ENCODE data around the gene CD300LD.
A peak's percentile ranks its signal among the peaks of the same experiment; 100 is the strongest.
"Not testable (repeated sequence)": the region's sequence is repeated elsewhere in the genome, so short reads cannot be mapped to it uniquely, and the experiment has no call there.

The CD300LD gene

DNA sequence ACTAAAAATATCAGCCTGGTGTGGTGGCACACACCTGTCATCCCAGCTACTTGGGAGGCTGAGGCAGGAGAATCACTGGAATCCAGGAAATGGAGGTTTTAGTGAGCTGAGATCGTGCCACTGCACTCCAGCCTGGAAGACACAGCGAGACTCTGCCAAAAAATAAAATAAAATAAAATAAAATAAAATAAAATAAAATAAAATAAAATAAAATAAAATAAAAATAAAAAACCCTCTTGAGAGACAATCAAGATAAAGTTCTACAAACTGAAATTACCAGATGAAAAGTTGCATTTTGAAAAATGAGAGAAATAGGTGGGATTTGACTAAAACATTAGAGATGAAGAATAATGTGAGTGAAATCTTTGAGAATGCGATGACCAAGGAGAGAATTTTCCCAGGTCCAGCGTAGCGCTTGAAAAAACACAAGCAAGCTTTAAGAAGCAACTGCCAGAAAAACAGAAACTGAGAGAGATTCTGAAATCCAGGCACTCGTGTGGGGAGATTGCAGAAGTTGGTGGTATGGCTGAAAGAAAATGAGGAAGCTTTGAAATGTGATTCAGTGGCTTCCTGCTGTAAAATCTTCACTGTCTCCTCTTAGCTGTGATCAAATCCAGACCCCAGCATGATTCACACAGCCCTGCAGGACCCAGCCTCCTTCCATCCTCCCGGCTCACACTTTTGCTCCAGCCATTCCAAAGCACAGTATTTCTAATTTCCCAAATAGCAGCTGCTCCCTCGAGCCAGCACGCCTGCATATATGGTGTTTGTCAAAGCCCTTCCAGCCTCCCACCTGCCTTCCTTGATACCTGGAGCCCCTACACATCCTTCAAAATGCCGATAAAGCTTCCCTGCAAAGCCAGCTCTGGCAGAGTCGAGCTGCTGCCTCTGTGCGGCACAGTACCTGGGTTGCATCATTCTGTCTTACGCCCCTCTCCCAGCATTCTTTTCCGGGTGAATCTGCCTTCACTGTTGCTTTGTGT lies 39.7 kb upstream of the CD300LD start:
- Histone ChIP-seq H3K36me3 (ENCODE audit: control insufficient read depth, insufficient read depth, low read length) (no peaks in the 10 kb centered on the region), H3K9me3 (ENCODE audit: control insufficient read depth, low read length) (no peaks in the 10 kb centered on the region), H3K4me3 (ENCODE audit: extremely low read depth, insufficient read depth, low read length, poor library complexity, severe bottlenecking) (no peak overlapping the region), H3K4me1 (ENCODE audit: control insufficient read depth, insufficient read depth, low read length, poor library complexity, severe bottlenecking) (peaks cover 27% of the 10 kb centered on the region), H3K27ac (ENCODE audit: low read depth, low read length, severe bottlenecking) (peak overlapping the region; percentile 87)
- WGBS, 2 experiments (ENCODE audit: insufficient coverage in 2 of 2): 43 to 49% methylated on average over 11 to 12 of the region's 14 CpGs

- not testable (repeated sequence) for H3K4me3 ChIP-seq (ENCODE audit: extremely low read depth, insufficient read depth, low read length, poor library complexity, severe bottlenecking); H3K9me3 ChIP-seq (ENCODE audit: control insufficient read depth, low read length); H3K36me3 ChIP-seq (ENCODE audit: control insufficient read depth, insufficient read depth, low read length); H3K27ac ChIP-seq (ENCODE audit: low read depth, low read length, severe bottlenecking)
- WGBS, 2 experiments (ENCODE audit: insufficient coverage in 2 of 2): 88 to 90% methylated on average over 5 to 11 of the region's 14 CpGs
- H3K4me1 ChIP-seq (ENCODE audit: control insufficient read depth, insufficient read depth, low read length, poor library complexity, severe bottlenecking): peaks cover 19% of the 10 kb centered on the region
Measured at GRCh38 chr17:74630251-74630650, 38.2 kb upstream of the CD300LD start.

- WGBS, 2 experiments (ENCODE audit: insufficient coverage in 2 of 2): 35 to 53% methylated on average over 2 to 3 of the region's 3 CpGs
- no peaks in the 10 kb centered on the region for H3K4me1 ChIP-seq (ENCODE audit: control insufficient read depth, insufficient read depth, low read length, poor library complexity, severe bottlenecking)
- H3K4me3 ChIP-seq (ENCODE audit: extremely low read depth, insufficient read depth, low read length, poor library complexity, severe bottlenecking): no peak overlapping the region
- no peak overlapping the region for H3K27ac ChIP-seq (ENCODE audit: low read depth, low read length, severe bottlenecking)
- H3K9me3 ChIP-seq (ENCODE audit: control insufficient read depth, low read length): no peaks in the 10 kb centered on the region
- no peaks in the 10 kb centered on the region for H3K36me3 ChIP-seq (ENCODE audit: control insufficient read depth, insufficient read depth, low read length)
Measured at GRCh38 chr17:74625661-74626060, 33.6 kb upstream of the CD300LD start.

DNA sequence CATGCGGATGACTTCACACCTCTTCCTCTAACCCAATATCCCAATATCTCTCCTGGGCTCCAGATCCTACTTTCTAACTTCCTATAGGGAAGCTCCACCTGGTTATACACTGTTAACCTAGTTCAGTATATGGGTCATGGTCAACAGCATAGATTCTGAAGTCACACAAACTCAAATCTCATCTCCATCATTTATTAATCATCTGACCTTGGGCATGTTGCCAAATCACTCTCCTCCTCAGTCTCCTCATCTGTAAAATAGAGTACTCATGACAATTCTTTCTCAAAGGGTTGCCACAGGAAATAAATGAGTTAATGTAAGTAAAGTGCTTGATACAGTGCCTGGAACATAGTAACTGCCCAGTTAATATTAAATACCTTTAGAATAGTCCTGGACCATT lies 32.0 kb upstream of the CD300LD start:
- WGBS, 2 experiments (ENCODE audit: insufficient coverage in 2 of 2): 83 to 100% methylated on average over 1 of the region's 1 CpG
- Histone ChIP-seq H3K9me3 (ENCODE audit: control insufficient read depth, low read length) (no peaks in the 10 kb centered on the region), H3K4me1 (ENCODE audit: control insufficient read depth, insufficient read depth, low read length, poor library complexity, severe bottlenecking) (no peaks in the 10 kb centered on the region), H3K27ac (ENCODE audit: low read depth, low read length, severe bottlenecking) (no peak overlapping the region), H3K4me3 (ENCODE audit: extremely low read depth, insufficient read depth, low read length, poor library complexity, severe bottlenecking) (no peak overlapping the region), H3K36me3 (ENCODE audit: control insufficient read depth, insufficient read depth, low read length) (no peaks in the 10 kb centered on the region)

DNA sequence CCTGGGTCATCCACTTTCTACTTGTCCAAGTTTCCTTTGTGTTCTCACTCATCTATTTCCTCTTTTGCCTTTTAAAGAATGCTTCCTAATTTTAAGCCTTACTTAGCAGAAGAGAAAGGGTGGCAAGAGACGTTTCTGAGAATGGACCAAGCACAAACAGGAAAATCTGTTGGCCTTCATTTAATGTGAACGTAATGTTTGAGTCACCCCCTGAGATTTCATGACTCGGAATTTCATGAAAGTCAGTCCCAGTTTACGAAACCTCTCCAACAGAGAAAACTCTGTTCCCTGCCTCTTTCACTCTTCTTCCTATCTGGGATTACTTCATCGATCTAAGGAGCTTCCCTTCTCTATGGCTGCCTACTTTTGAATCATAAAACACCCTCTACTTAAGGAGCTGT lies 31.6 kb upstream of the CD300LD start, which contains the start of gene CD300E:
TSS of gene CD300E (minus strand) at position 46 of the 401 bp plus-strand sequence. CDS start 117 bp downstream, outside the sequence.
- Histone ChIP-seq H3K4me1 (ENCODE audit: control insufficient read depth, insufficient read depth, low read length, poor library complexity, severe bottlenecking) (no peaks in the 10 kb centered on the region), H3K4me3 (ENCODE audit: extremely low read depth, insufficient read depth, low read length, poor library complexity, severe bottlenecking) (no peak within 1 kb of the TSS), H3K36me3 (ENCODE audit: control insufficient read depth, insufficient read depth, low read length) (no peaks in the 10 kb centered on the region), H3K27ac (ENCODE audit: low read depth, low read length, severe bottlenecking) (no peak within 1 kb of the TSS), H3K9me3 (ENCODE audit: control insufficient read depth, low read length) (no peaks in the 10 kb centered on the region)
- 73 to 75% methylated on average over 5 of the region's 5 CpGs for WGBS, 2 experiments (ENCODE audit: insufficient coverage in 2 of 2)

DNA sequence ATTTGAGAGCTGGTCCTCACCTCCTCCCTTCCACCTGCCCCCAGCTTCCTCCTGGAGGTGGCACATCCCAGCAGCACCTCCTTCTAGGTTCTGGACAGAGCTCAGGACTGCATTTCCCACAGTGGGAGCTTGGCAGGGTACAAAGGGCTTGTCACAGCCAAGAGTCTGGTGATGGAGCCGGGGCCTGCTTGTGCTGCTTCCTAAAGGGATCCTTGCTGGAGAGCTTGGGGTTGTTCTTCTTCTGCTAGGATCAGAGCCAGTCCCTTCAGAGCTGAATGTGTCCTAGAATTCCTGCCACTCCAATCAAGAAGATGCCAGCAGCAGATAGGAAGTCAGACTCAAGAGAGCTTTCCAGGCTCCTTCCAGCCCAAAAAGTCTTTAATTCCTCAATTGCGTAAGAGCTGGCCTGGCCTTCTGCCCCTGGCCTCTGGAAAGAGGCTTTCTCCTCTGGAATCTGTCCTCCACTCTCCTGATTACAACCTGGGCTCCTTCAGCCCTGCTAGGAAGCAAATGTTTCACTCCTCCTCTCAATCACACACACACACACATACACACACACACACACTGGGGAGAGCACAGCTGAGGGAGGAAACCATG lies 27.1 kb upstream of the CD300LD start:
- Histone ChIP-seq H3K9me3 (ENCODE audit: control insufficient read depth, low read length) (no peaks in the 10 kb centered on the region), H3K36me3 (ENCODE audit: control insufficient read depth, insufficient read depth, low read length) (no peaks in the 10 kb centered on the region), H3K27ac (ENCODE audit: low read depth, low read length, severe bottlenecking) (peak overlapping the region; percentile 47), H3K4me1 (ENCODE audit: control insufficient read depth, insufficient read depth, low read length, poor library complexity, severe bottlenecking) (no peaks in the 10 kb centered on the region), H3K4me3 (ENCODE audit: extremely low read depth, insufficient read depth, low read length, poor library complexity, severe bottlenecking) (no peak overlapping the region)
- 75 to 95% methylated on average over 2 of the region's 2 CpGs for WGBS, 2 experiments (ENCODE audit: insufficient coverage in 2 of 2)

GRCh38 chr17:74618451-74618850 lies 26.4 kb upstream of the CD300LD start:
- Histone ChIP-seq H3K27ac (ENCODE audit: low read depth, low read length, severe bottlenecking) (no peak overlapping the region), H3K36me3 (ENCODE audit: control insufficient read depth, insufficient read depth, low read length) (no peaks in the 10 kb centered on the region), H3K4me3 (ENCODE audit: extremely low read depth, insufficient read depth, low read length, poor library complexity, severe bottlenecking) (no peak overlapping the region), H3K9me3 (ENCODE audit: control insufficient read depth, low read length) (no peaks in the 10 kb centered on the region), H3K4me1 (ENCODE audit: control insufficient read depth, insufficient read depth, low read length, poor library complexity, severe bottlenecking) (no peaks in the 10 kb centered on the region)
- 64 to 91% methylated on average over 1 to 3 of the region's 3 CpGs for WGBS, 2 experiments (ENCODE audit: insufficient coverage in 2 of 2)

DNA sequence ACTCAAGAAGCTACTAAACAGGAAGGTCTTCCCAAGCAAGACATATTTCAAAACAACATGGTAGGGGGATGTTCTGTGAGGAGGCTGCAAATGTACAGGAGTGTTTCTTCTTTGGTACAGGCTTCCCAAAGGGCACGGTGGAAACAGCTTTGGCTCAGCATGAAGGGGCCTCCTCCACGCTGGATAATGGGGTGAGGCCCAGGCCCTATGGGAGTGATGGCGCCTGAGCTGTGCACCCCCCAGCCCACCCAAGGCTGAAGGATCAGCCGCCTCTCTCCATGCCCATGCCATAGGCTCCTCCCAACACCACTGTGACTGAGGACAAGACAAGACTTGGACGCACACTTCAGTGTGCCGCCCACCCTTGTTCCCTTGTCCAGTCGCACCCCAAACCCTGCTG lies 24.6 kb upstream of the CD300LD start:
- H3K4me3 ChIP-seq (ENCODE audit: extremely low read depth, insufficient read depth, low read length, poor library complexity, severe bottlenecking): no peak overlapping the region
- no peaks in the 10 kb centered on the region for H3K36me3 ChIP-seq (ENCODE audit: control insufficient read depth, insufficient read depth, low read length)
- 77 to 100% methylated on average over 2 to 6 of the region's 7 CpGs for WGBS, 2 experiments (ENCODE audit: insufficient coverage in 2 of 2)
- H3K27ac ChIP-seq (ENCODE audit: low read depth, low read length, severe bottlenecking): no peak overlapping the region
- no peaks in the 10 kb centered on the region for H3K4me1 ChIP-seq (ENCODE audit: control insufficient read depth, insufficient read depth, low read length, poor library complexity, severe bottlenecking)
- H3K9me3 ChIP-seq (ENCODE audit: control insufficient read depth, low read length): no peaks in the 10 kb centered on the region

DNA sequence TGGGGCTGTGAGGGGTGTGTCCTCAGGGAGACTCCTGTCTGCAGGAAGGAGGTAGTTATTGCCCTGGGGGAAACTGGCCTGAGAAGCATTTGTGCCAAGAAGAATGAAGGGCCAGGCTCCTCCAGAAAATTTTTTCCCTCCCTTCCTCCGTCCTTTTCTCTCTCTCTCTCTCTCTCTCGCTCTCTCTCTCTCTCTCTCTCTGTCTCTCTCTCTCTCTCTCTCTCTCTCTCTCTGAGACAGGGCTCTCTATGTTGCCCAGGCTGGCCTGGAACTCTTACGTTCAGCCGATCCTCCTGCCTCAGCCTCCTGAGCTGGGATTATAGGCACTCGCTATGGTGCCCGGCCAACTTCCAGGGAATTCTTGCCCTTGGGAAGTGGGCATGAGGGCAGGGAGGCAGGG lies 20.0 kb upstream of the CD300LD start:
- Histone ChIP-seq H3K4me1 (ENCODE audit: control insufficient read depth, insufficient read depth, low read length, poor library complexity, severe bottlenecking) (no peaks in the 10 kb centered on the region), H3K9me3 (ENCODE audit: control insufficient read depth, low read length) (no peaks in the 10 kb centered on the region), H3K36me3 (ENCODE audit: control insufficient read depth, insufficient read depth, low read length) (no peaks in the 10 kb centered on the region), H3K4me3 (ENCODE audit: extremely low read depth, insufficient read depth, low read length, poor library complexity, severe bottlenecking) (no peak overlapping the region), H3K27ac (ENCODE audit: low read depth, low read length, severe bottlenecking) (no peak overlapping the region)
- WGBS, 2 experiments (ENCODE audit: insufficient coverage in 2 of 2): 80 to 89% methylated on average over 4 to 6 of the region's 6 CpGs

DNA sequence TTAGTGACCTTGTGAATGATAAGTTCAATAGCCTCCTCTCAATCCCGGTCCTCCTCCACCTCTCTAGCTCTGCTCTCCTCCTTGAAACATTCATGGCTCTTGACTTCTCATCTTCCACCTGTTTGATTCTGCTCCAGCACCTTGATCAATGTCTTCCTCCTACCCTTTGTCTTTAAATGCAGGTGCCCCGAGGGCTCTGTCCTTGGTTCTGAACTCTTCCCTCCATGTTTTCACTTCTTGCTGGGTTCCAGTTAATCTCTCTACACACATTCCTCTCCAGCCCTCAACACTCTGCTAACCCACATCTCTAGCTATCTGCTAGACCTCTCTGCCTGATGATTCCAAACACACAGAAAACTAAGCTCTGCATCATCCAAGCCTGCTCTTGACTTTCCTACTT lies 18.0 kb upstream of the CD300LD start:
- H3K36me3 ChIP-seq (ENCODE audit: control insufficient read depth, insufficient read depth, low read length): no peaks in the 10 kb centered on the region
- peaks cover 3% of the 10 kb centered on the region for H3K4me1 ChIP-seq (ENCODE audit: control insufficient read depth, insufficient read depth, low read length, poor library complexity, severe bottlenecking)
- H3K9me3 ChIP-seq (ENCODE audit: control insufficient read depth, low read length): no peaks in the 10 kb centered on the region
- 34 to 75% methylated on average over 1 to 2 of the region's 2 CpGs for WGBS, 2 experiments (ENCODE audit: insufficient coverage in 2 of 2)
- H3K27ac ChIP-seq (ENCODE audit: low read depth, low read length, severe bottlenecking): no peak overlapping the region
- H3K4me3 ChIP-seq (ENCODE audit: extremely low read depth, insufficient read depth, low read length, poor library complexity, severe bottlenecking): no peak overlapping the region

- no peak overlapping the region for H3K27ac ChIP-seq (ENCODE audit: low read depth, low read length, severe bottlenecking)
- no peaks in the 10 kb centered on the region for H3K9me3 ChIP-seq (ENCODE audit: control insufficient read depth, low read length)
- H3K4me3 ChIP-seq (ENCODE audit: extremely low read depth, insufficient read depth, low read length, poor library complexity, severe bottlenecking): no peak overlapping the region
- 94 to 96% methylated on average over 2 to 3 of the region's 3 CpGs for WGBS, 2 experiments (ENCODE audit: insufficient coverage in 2 of 2)
- H3K4me1 ChIP-seq (ENCODE audit: control insufficient read depth, insufficient read depth, low read length, poor library complexity, severe bottlenecking): peaks cover 6% of the 10 kb centered on the region
- no peaks in the 10 kb centered on the region for H3K36me3 ChIP-seq (ENCODE audit: control insufficient read depth, insufficient read depth, low read length)
Measured at GRCh38 chr17:74608511-74608910, 16.4 kb upstream of the CD300LD start.
